Mucosa of stomach (tissue), 1 donor: ENCODE measurements around the gene FAM20B.
A peak's percentile ranks its signal among the peaks of the same experiment; 100 is the strongest.
"Not testable (repeated sequence)": the region's sequence is repeated elsewhere in the genome, so short reads cannot be mapped to it uniquely, and the experiment has no call there.

Experiments
- H3K27me3 ChIP-seq: one replicate; pipeline ENCODE4 v1.7.0; 2013; ENCODE audit warnings: mild to moderate bottlenecking, low read length; ENCODE audit not compliant: control insufficient read depth, insufficient read depth
- H3K36me3 ChIP-seq: one replicate; pipeline ENCODE4 v1.7.0; 2013; ENCODE audit warnings: low read length; ENCODE audit not compliant: control insufficient read depth, insufficient read depth
- H3K4me1 ChIP-seq: one replicate; pipeline ENCODE4 v1.7.0; 2013; ENCODE audit warnings: mild to moderate bottlenecking, low read length; ENCODE audit not compliant: control insufficient read depth, insufficient read depth
- H3K4me3 ChIP-seq: one replicate; pipeline ENCODE4 v1.7.0; 2013; ENCODE audit warnings: low read length
- H3K9ac ChIP-seq: one replicate; pipeline ENCODE4 v1.7.0; 2013; ENCODE audit warnings: mild to moderate bottlenecking, low read length, moderate library complexity
- H3K9me3 ChIP-seq: one replicate; pipeline ENCODE4 v1.7.0; 2013; ENCODE audit warnings: mild to moderate bottlenecking, low read length, moderate library complexity; ENCODE audit not compliant: control insufficient read depth
- donor health status: Pancreatic carcinoma.

FAM20B gene, protein sequence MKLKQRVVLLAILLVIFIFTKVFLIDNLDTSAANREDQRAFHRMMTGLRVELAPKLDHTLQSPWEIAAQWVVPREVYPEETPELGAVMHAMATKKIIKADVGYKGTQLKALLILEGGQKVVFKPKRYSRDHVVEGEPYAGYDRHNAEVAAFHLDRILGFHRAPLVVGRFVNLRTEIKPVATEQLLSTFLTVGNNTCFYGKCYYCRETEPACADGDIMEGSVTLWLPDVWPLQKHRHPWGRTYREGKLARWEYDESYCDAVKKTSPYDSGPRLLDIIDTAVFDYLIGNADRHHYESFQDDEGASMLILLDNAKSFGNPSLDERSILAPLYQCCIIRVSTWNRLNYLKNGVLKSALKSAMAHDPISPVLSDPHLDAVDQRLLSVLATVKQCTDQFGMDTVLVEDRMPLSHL

DNA sequence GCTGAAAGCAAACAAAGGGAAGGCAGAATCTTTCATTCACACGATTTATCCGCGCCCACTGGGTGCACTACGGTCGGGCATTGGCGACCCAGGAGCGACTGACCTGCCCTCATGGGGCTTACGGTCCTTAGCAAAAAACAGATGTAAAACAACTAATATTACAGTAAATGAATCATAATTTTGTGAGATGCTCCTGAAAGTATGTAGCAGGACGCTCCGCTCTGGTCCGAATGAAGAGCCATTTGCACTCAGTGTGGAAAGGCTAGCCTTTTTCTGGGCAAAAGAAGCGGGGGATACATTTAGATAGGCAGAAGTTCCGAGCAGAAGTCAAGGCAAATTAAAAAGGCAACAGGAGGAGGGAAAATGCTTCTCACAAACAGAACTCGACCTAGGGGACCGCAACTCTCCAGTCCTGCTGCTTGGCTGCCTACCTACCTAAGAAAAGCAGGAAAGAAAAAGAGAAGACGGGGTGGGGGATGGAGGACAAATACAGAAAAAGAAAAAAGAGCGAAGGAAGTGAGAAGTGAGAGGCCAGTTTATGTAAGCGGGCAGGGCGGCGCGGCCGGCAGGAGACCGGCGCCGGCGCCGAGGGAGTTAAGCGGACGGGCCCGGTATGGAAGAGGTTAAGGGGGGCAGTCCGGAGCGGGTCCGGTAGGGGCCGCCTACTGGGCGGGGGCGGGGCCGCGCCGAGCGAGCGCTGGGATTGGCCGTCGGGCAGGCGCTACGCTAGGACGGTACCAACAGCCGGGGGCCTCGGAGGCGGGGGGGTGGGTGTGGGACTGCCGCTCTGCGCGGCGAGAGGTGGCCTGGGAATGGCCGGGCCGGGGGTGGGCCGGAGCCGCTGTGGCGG lies at the start of gene FAM20B:
Gene FAM20B (plus strand): TSS at position 770 of the 850 bp plus-strand sequence. CDS start 17,954 bp downstream, outside the sequence.
- Histone ChIP-seq H3K27me3 (no peaks in the 10 kb centered on the region), H3K36me3 (no peaks in the 10 kb centered on the region), H3K4me1 (peaks cover 26% of the 10 kb centered on the region), H3K9me3 (no peaks in the 10 kb centered on the region), H3K4me3 (peak within 1 kb of the TSS; percentile 75), H3K9ac (peak within 1 kb of the TSS; percentile 95)

DNA sequence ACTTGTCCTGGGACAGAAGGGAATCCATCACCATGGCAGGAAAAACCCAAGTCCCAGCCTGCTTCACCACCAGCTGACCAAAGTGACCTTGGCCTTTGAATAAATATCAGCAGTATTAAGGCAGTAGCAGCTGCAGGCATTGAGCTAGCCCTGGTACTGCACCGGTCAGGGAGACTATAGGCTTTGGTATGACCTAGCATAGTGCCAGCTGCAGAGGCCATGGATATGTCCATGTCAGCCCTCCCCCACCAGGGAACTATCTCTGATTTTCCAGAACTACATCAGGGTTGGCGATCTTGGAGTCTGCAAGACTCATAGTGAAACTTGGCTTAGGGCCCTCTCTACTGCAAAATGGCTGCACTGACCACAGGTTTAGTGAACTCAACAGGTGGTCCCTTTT lies 49.2 kb upstream of the FAM20B start:
- H3K9ac ChIP-seq: no peak overlapping the region
- H3K4me3 ChIP-seq: no peak overlapping the region
- peaks cover 4% of the 10 kb centered on the region for H3K27me3 ChIP-seq
- peaks cover 6% of the 10 kb centered on the region for H3K4me1 ChIP-seq
- no peaks in the 10 kb centered on the region for H3K9me3 ChIP-seq
- H3K36me3 ChIP-seq: no peaks in the 10 kb centered on the region

DNA sequence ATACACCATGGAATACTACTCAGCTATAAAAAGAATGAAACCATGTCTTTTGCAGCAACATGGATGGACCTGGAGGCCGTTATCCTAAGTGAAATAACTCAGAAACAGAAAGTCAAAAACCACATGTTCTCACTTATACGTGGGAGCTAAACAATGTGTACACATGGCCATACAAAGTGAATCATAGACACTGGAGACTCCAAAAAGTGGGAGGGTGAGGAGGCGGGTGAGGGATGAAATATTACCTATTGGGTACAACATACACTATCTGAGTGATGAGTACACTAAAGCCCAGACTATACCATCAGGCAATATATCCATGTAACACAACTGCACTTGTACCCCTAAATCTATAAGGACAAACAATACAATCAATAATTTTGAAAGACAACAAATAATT lies 39.5 kb upstream of the FAM20B start:
- Histone ChIP-seq H3K4me1 (no peaks in the 10 kb centered on the region), H3K4me3 (no peak overlapping the region), H3K9ac (no peak overlapping the region), H3K36me3 (no peaks in the 10 kb centered on the region), H3K9me3 (no peaks in the 10 kb centered on the region), H3K27me3 (no peaks in the 10 kb centered on the region)

DNA sequence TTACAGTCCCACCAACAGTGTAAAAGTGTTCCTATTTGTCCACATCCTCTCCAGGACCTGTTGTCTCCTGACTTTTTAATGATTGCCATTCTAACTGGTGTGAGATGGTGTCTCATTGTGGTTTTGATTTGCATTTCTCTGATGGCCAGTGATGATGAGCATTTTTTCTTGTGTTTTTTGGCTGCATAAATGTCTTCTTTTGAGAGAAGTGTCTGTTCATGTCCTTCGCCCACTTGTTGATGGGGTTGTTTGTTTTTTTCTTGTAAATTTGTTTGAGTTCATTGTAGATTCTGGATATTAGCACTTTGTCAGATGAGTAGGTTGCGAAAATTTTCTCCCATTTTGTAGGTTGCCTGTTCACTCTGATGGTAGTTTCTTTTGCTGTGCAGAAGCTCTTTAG lies 37.5 kb upstream of the FAM20B start:
- H3K4me3 ChIP-seq, H3K9ac ChIP-seq, H3K27me3 ChIP-seq, H3K9me3 ChIP-seq, H3K4me1 ChIP-seq, H3K36me3 ChIP-seq: not testable (repeated sequence)

DNA sequence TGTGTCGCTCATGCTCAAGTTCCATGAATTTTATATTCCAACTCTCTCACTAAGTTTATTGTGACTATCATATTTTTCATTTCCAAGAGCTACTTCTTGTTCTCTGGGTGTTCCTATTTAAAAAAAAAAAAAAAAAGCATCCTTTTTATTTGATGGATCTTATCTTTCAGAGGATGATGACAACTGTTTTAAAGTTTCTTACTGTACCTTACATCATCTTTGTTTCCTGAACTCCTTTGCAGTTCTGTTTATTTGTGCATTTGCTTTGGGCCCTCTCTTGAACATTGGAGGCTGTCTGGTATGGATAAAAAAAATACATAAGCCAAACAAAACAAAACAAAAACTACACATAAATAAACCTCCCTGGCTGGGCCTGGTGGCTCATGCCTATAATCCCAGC lies 32.1 kb upstream of the FAM20B start:
- no peaks in the 10 kb centered on the region for H3K27me3 ChIP-seq
- no peak overlapping the region for H3K4me3 ChIP-seq
- H3K4me1 ChIP-seq: no peaks in the 10 kb centered on the region
- H3K9me3 ChIP-seq: no peaks in the 10 kb centered on the region
- no peaks in the 10 kb centered on the region for H3K36me3 ChIP-seq
- no peak overlapping the region for H3K9ac ChIP-seq

DNA sequence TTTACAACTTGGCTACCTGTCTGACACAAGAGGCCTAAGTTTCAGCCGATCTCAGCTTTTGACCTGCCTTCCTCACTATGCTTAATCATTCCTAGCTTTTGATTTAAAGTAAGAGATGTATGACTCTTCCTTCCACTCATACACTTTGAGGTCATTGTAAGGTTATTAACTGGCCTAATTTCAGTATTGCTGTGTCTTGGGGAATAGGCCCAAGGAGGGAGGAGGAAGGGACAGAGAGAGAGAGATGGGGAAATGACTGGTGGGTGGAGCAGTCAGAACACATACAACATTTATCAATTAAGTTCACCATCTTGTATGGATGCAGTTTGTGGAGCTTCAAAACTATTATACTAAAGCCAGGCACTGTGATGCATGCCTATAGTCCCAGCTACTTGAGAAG lies 28.3 kb upstream of the FAM20B start:
- H3K4me1 ChIP-seq: peaks cover 2% of the 10 kb centered on the region
- no peaks in the 10 kb centered on the region for H3K9me3 ChIP-seq
- no peaks in the 10 kb centered on the region for H3K27me3 ChIP-seq
- H3K36me3 ChIP-seq: no peaks in the 10 kb centered on the region
- no peak overlapping the region for H3K4me3 ChIP-seq
- H3K9ac ChIP-seq: no peak overlapping the region

DNA sequence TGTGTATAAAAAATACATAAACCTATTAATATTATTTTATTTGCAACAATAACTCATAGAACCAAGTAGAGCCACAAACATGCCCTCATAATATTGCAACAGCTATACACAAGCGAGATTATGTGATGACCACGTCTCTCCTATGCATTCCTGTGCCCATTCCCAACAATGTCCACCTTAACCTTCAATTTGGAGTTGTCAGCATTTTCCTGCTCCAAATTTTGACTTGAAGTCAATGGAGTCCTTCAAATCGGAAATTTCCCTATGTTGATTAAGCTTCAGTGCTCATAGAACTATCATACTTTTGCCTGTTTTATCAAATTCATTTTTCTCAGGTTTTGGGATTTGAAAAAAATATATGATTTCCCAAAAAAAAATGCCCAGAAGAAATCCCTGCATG lies 27.4 kb upstream of the FAM20B start:
- Histone ChIP-seq H3K36me3 (no peaks in the 10 kb centered on the region), H3K27me3 (no peaks in the 10 kb centered on the region), H3K4me3 (no peak overlapping the region), H3K9me3 (no peaks in the 10 kb centered on the region), H3K4me1 (peaks cover 10% of the 10 kb centered on the region), H3K9ac (no peak overlapping the region)

DNA sequence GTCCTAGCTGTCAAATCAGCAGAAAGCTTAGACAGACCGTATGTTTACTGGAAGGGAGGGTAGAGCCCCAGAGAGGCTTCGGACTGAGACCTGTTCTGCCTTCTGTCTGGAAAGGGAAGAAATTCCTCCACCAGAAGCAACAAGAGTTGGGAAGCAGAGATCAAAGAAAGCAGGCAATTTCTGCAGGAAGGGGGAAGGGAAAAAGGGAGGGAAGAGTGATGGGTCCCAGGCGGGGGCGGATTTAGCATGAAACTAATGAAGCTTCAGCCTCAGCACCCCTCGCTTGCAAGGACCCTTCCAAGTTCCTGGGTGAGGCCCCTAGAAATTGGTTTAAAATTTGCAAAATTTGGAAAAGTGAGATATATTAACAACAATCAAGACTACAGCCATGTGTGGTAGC lies 26.6 kb upstream of the FAM20B start:
- H3K4me1 ChIP-seq: peaks cover 18% of the 10 kb centered on the region
- H3K36me3 ChIP-seq: no peaks in the 10 kb centered on the region
- H3K27me3 ChIP-seq: no peaks in the 10 kb centered on the region
- no peak overlapping the region for H3K4me3 ChIP-seq
- no peak overlapping the region for H3K9ac ChIP-seq
- no peaks in the 10 kb centered on the region for H3K9me3 ChIP-seq

DNA sequence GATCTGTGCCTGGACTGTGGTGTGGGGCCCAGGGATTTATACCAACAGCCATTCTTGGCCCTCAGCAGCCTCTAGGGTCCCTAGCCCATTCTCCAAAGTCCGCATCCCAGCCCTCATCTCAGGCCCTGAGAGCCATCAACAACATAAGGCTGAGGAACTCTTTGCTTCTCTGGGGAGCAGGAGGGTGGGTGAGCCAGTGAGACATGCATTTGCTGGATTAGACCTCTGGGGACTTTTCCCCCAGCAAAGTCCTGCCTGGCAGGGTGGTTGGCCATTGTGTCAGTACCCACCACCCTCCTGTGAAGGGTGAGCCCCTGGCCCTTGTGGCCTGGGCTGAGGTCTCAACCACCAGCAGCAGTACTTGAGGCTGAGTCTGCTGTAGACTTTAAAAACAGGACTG lies 24.2 kb upstream of the FAM20B start:
- no peaks in the 10 kb centered on the region for H3K9me3 ChIP-seq
- peaks cover 21% of the 10 kb centered on the region for H3K4me1 ChIP-seq
- no peaks in the 10 kb centered on the region for H3K27me3 ChIP-seq
- H3K36me3 ChIP-seq: no peaks in the 10 kb centered on the region
- H3K4me3 ChIP-seq: no peak overlapping the region
- H3K9ac ChIP-seq: no peak overlapping the region

DNA sequence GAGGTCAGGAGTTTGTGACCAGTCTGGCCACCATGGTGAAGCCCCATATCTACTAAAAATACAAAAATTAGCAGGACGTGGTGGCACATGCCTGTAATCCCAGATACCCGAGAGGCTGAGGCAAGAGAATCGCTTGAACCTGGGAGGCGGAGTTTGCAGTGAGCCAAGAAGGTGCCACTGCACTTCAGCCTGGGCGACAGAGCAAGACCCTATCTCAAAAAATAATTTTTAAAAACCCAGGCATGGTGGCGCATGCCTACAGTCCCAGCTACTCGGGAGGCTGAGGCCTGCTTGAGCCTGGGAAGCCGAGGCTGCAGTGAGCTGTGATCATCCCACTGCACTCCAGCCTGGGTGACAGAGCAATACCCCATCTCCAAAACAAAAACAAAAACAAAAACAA lies 23.6 kb upstream of the FAM20B start:
- H3K36me3 ChIP-seq, H3K27me3 ChIP-seq, H3K4me3 ChIP-seq, H3K9me3 ChIP-seq: not testable (repeated sequence)
- Histone ChIP-seq H3K4me1 (peaks cover 21% of the 10 kb centered on the region), H3K9ac (peak overlapping the region; percentile 52)

DNA sequence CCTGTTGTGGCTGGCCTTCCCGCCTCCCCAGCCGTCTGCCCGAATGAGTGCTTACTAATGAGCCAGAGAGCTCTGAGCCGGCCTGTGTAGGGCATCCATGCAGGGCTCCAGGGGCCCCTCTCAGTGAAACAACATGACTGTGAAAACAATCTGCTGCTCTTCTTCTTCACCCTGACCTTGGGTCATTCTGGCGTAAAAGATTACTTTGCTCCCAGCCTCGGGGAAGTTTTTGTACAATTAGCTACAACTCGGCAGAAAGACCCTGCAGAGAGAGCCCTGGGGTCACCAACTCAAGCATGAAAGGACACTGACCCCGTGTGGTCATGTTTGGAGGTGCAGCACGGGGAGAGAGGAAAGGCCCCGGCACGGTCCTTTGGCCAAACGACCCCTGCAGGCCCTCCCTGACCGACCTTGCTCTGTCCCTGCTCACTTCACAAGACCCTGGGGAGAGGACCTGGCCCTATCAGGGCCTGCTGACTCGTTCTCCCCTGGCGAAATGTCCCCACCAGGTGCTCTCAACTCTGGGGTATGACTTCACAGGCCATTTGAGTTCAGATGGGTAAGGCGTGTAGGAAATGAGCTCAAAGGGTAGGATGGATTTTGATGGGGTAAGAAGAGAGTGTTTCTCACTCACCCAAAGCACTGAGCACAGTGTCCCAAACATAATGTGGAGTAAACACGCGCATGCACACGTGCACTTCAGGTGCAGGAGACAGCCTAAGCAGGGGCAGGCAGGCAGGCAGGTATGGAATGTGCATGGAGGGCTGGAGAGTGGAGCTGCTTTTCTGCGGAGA lies 22.9 kb upstream of the FAM20B start:
- Histone ChIP-seq H3K4me1 (peaks cover 27% of the 10 kb centered on the region), H3K9ac (peak overlapping the region; percentile 52), H3K36me3 (no peaks in the 10 kb centered on the region), H3K27me3 (no peaks in the 10 kb centered on the region), H3K4me3 (no peak overlapping the region), H3K9me3 (no peaks in the 10 kb centered on the region)
